Measurements from ENCODE around the gene FOXP4. TPM values are rescaled to one million over a fixed set of nuclear protein-coding genes. Genes with fewer than 3 reads are reported as not detected.

FOXP4 gene
- total RNA-seq, 1 experiment from 2014 or later = 32.3 TPM

- TF ChIP-seq, protein P1, sequence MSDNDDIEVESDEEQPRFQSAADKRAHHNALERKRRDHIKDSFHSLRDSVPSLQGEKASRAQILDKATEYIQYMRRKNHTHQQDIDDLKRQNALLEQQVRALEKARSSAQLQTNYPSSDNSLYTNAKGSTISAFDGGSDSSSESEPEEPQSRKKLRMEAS (IDR thresholded peaks at IDR 0.05) = no peak
- TF ChIP-seq TCF7L2 (IDR thresholded peaks at IDR 0.05; ENCODE audit: borderline replicate concordance, extremely low read depth, insufficient read depth, insufficient read length) = no peak
- TF ChIP-seq ZFX (IDR thresholded peaks at IDR 0.05) = no peak
- TF ChIP-seq SIN3A (IDR thresholded peaks at IDR 0.05; ENCODE audit: low read depth) = no peak
- no peak for TF ChIP-seq POLR2AphosphoS5 (IDR thresholded peaks at IDR 0.05; ENCODE audit: low read depth, low read length)
Measured at GRCh38 chr6:41648921-41649320, 102.7 kb downstream of the FOXP4 start (continued).

- Histone ChIP-seq H3K9me3 (ENCODE audit: control insufficient read depth in 1 of 2, insufficient read depth in 1 of 2, low read depth in 1 of 2, low read length in 2 of 2) (no peaks in the 10 kb centered on the region), H3K4me1 (ENCODE audit: control insufficient read depth in 1 of 2, insufficient read depth in 2 of 2, low read length in 2 of 2) (peaks cover 0 to 1% of the 10 kb centered on the region in 2 experiments; a peak in 3 of 4 replicates), H3K27ac (ENCODE audit: low read depth, low read length) (no peak overlapping the region), H4K20me1 (ENCODE audit: insufficient read depth) (no peaks in the 10 kb centered on the region), H3K36me3 (ENCODE audit: control insufficient read depth in 1 of 2, insufficient read depth in 2 of 2, low read length in 2 of 2) (peaks cover 5 to 11% of the 10 kb centered on the region in 2 experiments; a peak in 2 of 4 replicates), H3K4me2 (ENCODE audit: low read length) (no peak overlapping the region), H3K9me2 (ENCODE audit: insufficient read depth) (no peaks in the 10 kb centered on the region), H3K27me3 (ENCODE audit: insufficient read depth, low read length) (no peaks in the 10 kb centered on the region), H3K4me3 (replicated peaks in 1 of 2; ENCODE audit: low read depth in 1 of 2, low read length in 2 of 2) (no peak overlapping the region), H2AFZ (ENCODE audit: low read depth, low read length, poor library complexity, severe bottlenecking) (no peak overlapping the region), H3K79me2 (ENCODE audit: insufficient read depth, low read length) (no peaks in the 10 kb centered on the region), H3K9ac (ENCODE audit: low read length) (no peak overlapping the region)
- ATAC-seq (no peak), DNase-seq (ENCODE audit: low read depth, low spot score) (no peak)
- RAD21 ChIA-PET (ENCODE audit: low non-redundant PET in 1 of 2, low total read pairs in 2 of 2, uncharacterized antibody in 2 of 2, unreplicated experiment in 2 of 2) = interaction anchor here in 1 of 2 experiments (0.7 kb wide), 1 partner anchor 285 kb away, joined by 3 read pairs; no protein-coding TSS in a partner anchor
- BruUV-seq (replicated peaks) = no TSS peak
- CTCF ChIA-PET = no interaction called here
- TF ChIP-seq SP1 (IDR thresholded peaks at IDR 0.05; ENCODE audit: low read depth) (no peak), REST (IDR thresholded peaks at IDR 0.05; ENCODE audit: low read depth) (no peak), TCF7L2 (IDR thresholded peaks at IDR 0.05; ENCODE audit: borderline replicate concordance, extremely low read depth, insufficient read depth, insufficient read length) (no peak), JUND (IDR thresholded peaks at IDR 0.05) (no peak), FOSL1 (IDR thresholded peaks at IDR 0.05; ENCODE audit: low read depth) (no peak), CBX3 (IDR thresholded peaks at IDR 0.05; ENCODE audit: low read depth) (no peak)
- POLR2A ChIA-PET = no interaction called here
- intact Hi-C loops (cut with micrococcal nuclease) = no loop called here
Measured at GRCh38 chr6:41649596-41649995, 103.4 kb downstream of the FOXP4 start.

All from HCT116 (cell line).